Rectal smooth muscle tissue (tissue), 1 donor: Measurements from ENCODE around the gene UBA52.

Experiments
- H3K27ac ChIP-seq: one replicate; pipeline ENCODE4 v1.7.0; 2013; ENCODE audit warnings: low read depth, low read length, inconsistent platforms
- H3K27me3 ChIP-seq: one replicate; pipeline ENCODE4 v1.7.0; 2013; ENCODE audit warnings: low read length; ENCODE audit not compliant: control insufficient read depth, insufficient read depth
- H3K36me3 ChIP-seq: one replicate; pipeline ENCODE4 v1.7.0; 2013; ENCODE audit warnings: low read length; ENCODE audit not compliant: control insufficient read depth, insufficient read depth
- H3K4me1 ChIP-seq: one replicate; pipeline ENCODE4 v1.7.0; 2013; ENCODE audit warnings: low read length; ENCODE audit not compliant: control insufficient read depth, insufficient read depth
- H3K4me3 ChIP-seq: one replicate; pipeline ENCODE4 v1.7.0; 2013; ENCODE audit warnings: low read length
- H3K9ac ChIP-seq: one replicate; pipeline ENCODE4 v1.7.0; 2013; ENCODE audit warnings: low read length

UBA52 gene

GRCh38 chr19:18617562-18617961 lies 45.9 kb downstream of the UBA52 start:
- Histone ChIP-seq H3K4me1 (no peaks in the 10 kb centered on the region), H3K4me3 (no peak overlapping the region), H3K36me3 (no peaks in the 10 kb centered on the region), H3K27me3 (peaks cover 13% of the 10 kb centered on the region), H3K27ac (no peak overlapping the region), H3K9ac (no peak overlapping the region)

GRCh38 chr19:18618236-18618635 lies 46.6 kb downstream of the UBA52 start:
- Histone ChIP-seq H3K36me3 (no peaks in the 10 kb centered on the region), H3K4me1 (no peaks in the 10 kb centered on the region), H3K27ac (no peak overlapping the region), H3K27me3 (peaks cover 8% of the 10 kb centered on the region), H3K9ac (no peak overlapping the region), H3K4me3 (no peak overlapping the region)

- no peak overlapping the region for H3K4me3 ChIP-seq
- no peaks in the 10 kb centered on the region for H3K4me1 ChIP-seq
- H3K27me3 ChIP-seq = no peaks in the 10 kb centered on the region
- H3K27ac ChIP-seq = no peak overlapping the region
- H3K36me3 ChIP-seq = no peaks in the 10 kb centered on the region
- no peak overlapping the region for H3K9ac ChIP-seq
These were observed 48.7 kb downstream of the UBA52 start for GRCh38 chr19:18620311-18620710.

- no peak overlapping the region for H3K4me3 ChIP-seq
- no peaks in the 10 kb centered on the region for H3K36me3 ChIP-seq
- H3K27ac ChIP-seq = no peak overlapping the region
- no peaks in the 10 kb centered on the region for H3K4me1 ChIP-seq
- no peaks in the 10 kb centered on the region for H3K27me3 ChIP-seq
- H3K9ac ChIP-seq = no peak overlapping the region
These were observed 49.2 kb downstream of the UBA52 start for GRCh38 chr19:18620902-18621301.

- H3K4me1 ChIP-seq = no peaks in the 10 kb centered on the region
- H3K27me3 ChIP-seq = no peaks in the 10 kb centered on the region
- no peak overlapping the region for H3K27ac ChIP-seq
- H3K4me3 ChIP-seq = no peak overlapping the region
- H3K36me3 ChIP-seq = no peaks in the 10 kb centered on the region
- H3K9ac ChIP-seq = no peak overlapping the region
These were observed 55.2 kb downstream of the UBA52 start for GRCh38 chr19:18626906-18627305.
